Stimulated activated CD8-positive, alpha-beta memory T cell treated with anti-CD3 and anti-CD28 coated beads, Interleukin-15, amount 100 ng/mL, for 48 hours (primary cell): ENCODE data around the gene TRUB1.

Source experiments
- DNase-seq, 2 donors: peaks; one replicate each; pipeline ENCODE4 v3.0.0-alpha.2; 2020; ENCODE audit warnings: low read depth in 2 of 2

Gene TRUB1

GRCh38 chr10:114982989-114983388 lies 45.0 kb downstream of the TRUB1 start:
- DNase-seq: no peak

- DNase-seq: no peak
These were observed 50.0 kb downstream of the TRUB1 start for GRCh38 chr10:114987995-114988394.

GRCh38 chr10:114990586-114990985 lies 52.6 kb downstream of the TRUB1 start:
- DNase-seq: no peak

GRCh38 chr10:114990991-114991390 lies 53.0 kb downstream of the TRUB1 start:
- no peak for DNase-seq

- DNase-seq: no peak
These were observed 54.3 kb downstream of the TRUB1 start for GRCh38 chr10:114992189-114992775.

GRCh38 chr10:114995468-114996247 lies 57.7 kb downstream of the TRUB1 start:
- no peak for DNase-seq

GRCh38 chr10:114996542-114996941 lies 58.5 kb downstream of the TRUB1 start:
- DNase-seq: no peak

- no peak for DNase-seq
These were observed 61.0 kb downstream of the TRUB1 start for GRCh38 chr10:114998993-114999392.

- no peak for DNase-seq
These were observed 63.7 kb downstream of the TRUB1 start for GRCh38 chr10:115001506-115002381.

GRCh38 chr10:115003396-115003795 lies 65.4 kb downstream of the TRUB1 start:
- no peak for DNase-seq

- no peak for DNase-seq
These were observed 66.4 kb downstream of the TRUB1 start for GRCh38 chr10:115004236-115004862.

- DNase-seq: no peak
These were observed 67.8 kb downstream of the TRUB1 start for GRCh38 chr10:115005771-115006170.

- no peak for DNase-seq
These were observed 80.4 kb downstream of the TRUB1 start for GRCh38 chr10:115018185-115018931.

GRCh38 chr10:115020449-115020848 lies 82.5 kb downstream of the TRUB1 start:
- no peak for DNase-seq

GRCh38 chr10:115022733-115023132 lies 84.7 kb downstream of the TRUB1 start:
- no peak for DNase-seq

GRCh38 chr10:115023715-115024114 lies 85.7 kb downstream of the TRUB1 start:
- no peak for DNase-seq

GRCh38 chr10:115024371-115024770 lies 86.4 kb downstream of the TRUB1 start:
- DNase-seq: no peak

- DNase-seq: no peak
These were observed 88.2 kb downstream of the TRUB1 start for GRCh38 chr10:115026056-115026745.

- DNase-seq: no peak
These were observed 88.7 kb downstream of the TRUB1 start for GRCh38 chr10:115026746-115027140.
